Upper lobe of left lung (tissue), 6 donors: ENCODE data around the gene FNDC5. TPM values are rescaled to one million over a fixed set of nuclear protein-coding genes. Genes with fewer than 3 reads are reported as not detected.
A peak's percentile ranks its signal among the peaks of the same experiment; 100 is the strongest.

Experiments
- ATAC-seq, 2 donors: fragments of 200-7000 bp; cut with Tn5 transposase; one replicate each; pipeline ENCODE4 v1.9.1; 2022; ENCODE audit warnings: mild to moderate bottlenecking in 2 of 2, moderate library complexity in 2 of 2; ENCODE audit not compliant: low FRiP score in 2 of 2
- DNase-seq, 2 donors: peaks; one replicate each; pipeline ENCODE4 v3.0.0-alpha.2; 2019 to 2020
- H3K27ac ChIP-seq, 4 donors: fragments of 200-600 bp; sonication (generic); one replicate each; pipeline ENCODE4 v1.5.1; 2016 to 2019
- H3K27me3 ChIP-seq, 4 donors: fragments of 200-600 bp; sonication (generic); one replicate each; pipeline ENCODE4 v1.5.1; 2017 to 2019
- H3K36me3 ChIP-seq, 4 donors: fragments of 200-600 bp; sonication (generic); one replicate each; pipeline ENCODE4 v1.5.1; 2016 to 2019
- H3K4me1 ChIP-seq, 4 donors: fragments of 200-600 bp; sonication (generic); one replicate each; pipeline ENCODE4 v1.5.1; 2018 to 2019
- H3K4me3 ChIP-seq, 4 donors: fragments of 200-600 bp; sonication (generic); one replicate each; pipeline ENCODE4 v1.5.1; 2017 to 2019; ENCODE audit warnings: mild to moderate bottlenecking in 2 of 4, moderate library complexity in 1 of 4
- H3K9me3 ChIP-seq, 4 donors: fragments of 200-600 bp; sonication (generic); one replicate each; pipeline ENCODE4 v1.5.1; 2018 to 2019
- EP300 ChIP-seq, 4 donors: sonication (generic); formaldehyde crosslinking; IDR thresholded peaks; one replicate each; pipeline ENCODE4 v1.5.1; 2017; ENCODE audit warnings: antibody characterized with exemption in 4 of 4, control low read depth in 2 of 4
- POLR2A ChIP-seq, 4 donors: fragments of 450-650 bp; IDR thresholded peaks; one replicate each; pipeline ENCODE4 v1.5.1; 2016 to 2017; ENCODE audit warnings: antibody characterized with exemption in 4 of 4, mild to moderate bottlenecking in 2 of 4
- POLR2AphosphoS5 ChIP-seq, 2 donors: sonication (generic); formaldehyde crosslinking; IDR thresholded peaks; one replicate each; pipeline ENCODE4 v1.5.1; 2017; ENCODE audit warnings: antibody characterized with exemption in 2 of 2
- WGBS, 2 donors: methylation state at CpG; one replicate each; pipeline ENCODE4 v1.1.5; 2017 to 2018; 5-methylcytosine and 5-hydroxymethylcytosine counted together
- total RNA-seq, 6 donors: library from RNA; depleted of rRNA in 4 of 6; stranded (reverse); fragments of >200 nt in 4 of 6; gene quantifications; one replicate each; pipeline versions ENCODE4 v1.1.0 to v1.2.1, GENCODE V29; 2016 to 2021
- TF ChIP-seq, protein P1 (sequence below), 6 experiments: fragments of 450-650 bp in 4 of 6; fragments of 200-600 bp in 2 of 6; sonication (generic) in 2 of 6; IDR thresholded peaks; one replicate each; pipeline ENCODE4 v1.5.1; 2016 to 2019; ENCODE audit warnings: antibody characterized with exemption in 6 of 6
- donor health status: DM: no; HTN: no; CAD: no; lungs with moderate emphysema.
- donor health status: DM: no; HTN: yes; CAD: no; lungs with severe emphysema.

FNDC5 gene
- total RNA-seq, 6 donors from 2014 or later, result 0.30 to 10.3 (median 2.2) TPM; not detected in 2

DNA sequence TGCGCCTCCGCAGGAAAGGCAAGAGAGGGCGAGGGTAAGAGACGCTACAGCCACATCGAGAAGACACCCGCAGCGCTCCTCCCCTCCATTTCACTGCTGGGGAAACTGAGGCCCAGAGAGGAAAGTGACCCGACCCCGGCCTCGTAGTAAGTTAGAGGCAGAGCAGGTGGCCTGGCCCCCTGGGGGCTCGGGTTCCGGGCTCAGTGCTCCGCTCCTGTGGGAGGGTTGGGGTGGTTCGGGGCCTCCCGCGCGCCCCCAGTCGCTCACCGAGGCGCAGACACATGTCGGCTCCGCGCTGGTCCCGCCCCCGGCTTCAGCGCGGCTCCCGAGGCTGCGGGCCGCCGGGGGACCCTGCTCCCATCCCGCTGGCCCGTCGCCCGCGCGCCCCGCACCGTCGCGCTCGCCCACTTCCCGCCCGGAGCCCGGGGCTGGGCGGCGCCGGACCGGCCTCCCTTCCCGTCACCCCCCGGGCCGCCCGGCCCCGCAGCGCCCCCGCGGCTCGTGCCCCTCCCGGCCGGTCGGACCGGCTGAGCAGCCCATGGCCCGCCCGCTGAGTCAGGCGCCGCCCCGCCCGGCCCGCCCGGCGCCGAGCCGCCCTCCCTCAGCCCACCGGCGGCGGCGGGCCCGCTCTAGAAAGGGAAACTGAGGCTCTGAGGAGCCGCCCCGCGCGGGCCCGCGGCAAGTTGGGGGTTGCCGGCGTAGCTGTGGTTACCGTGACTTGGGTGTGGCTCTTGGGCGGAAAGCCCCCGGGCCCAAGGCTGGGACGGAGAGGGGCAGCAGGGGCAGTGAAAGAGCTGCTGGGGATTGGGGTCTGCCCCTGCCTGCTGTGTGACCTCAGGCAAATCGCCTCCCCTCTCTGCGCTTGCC lies 30.5 kb upstream of the FNDC5 start, which contains the start of gene TMEM54:
Gene TMEM54 (minus strand): TSS at position 434 of the 867 bp plus-strand sequence. CDS start 151 bp downstream, at position 283.
- peak within 1 kb of the TSS in 1 of 4 donors; percentile 63 for H3K27ac ChIP-seq
- peak in 1 of 2 donors; percentile 91 for ATAC-seq
- 5% methylated on average over 28 of the region's 92 CpGs; no CpG with 5 or more reads in 1 of the 2 donors for WGBS, 2 donors
- H3K27me3 ChIP-seq, result peaks cover 0 to 8% (median 3%) of the 10 kb centered on the region in 4 donors
- H3K4me1 ChIP-seq, result peaks cover 8 to 16% (median 13%) of the 10 kb centered on the region in 4 donors
- no peaks in the 10 kb centered on the region for H3K36me3 ChIP-seq
- no peak for TF ChIP-seq EP300 (IDR thresholded peaks at IDR 0.05)
- TF ChIP-seq, protein P1, sequence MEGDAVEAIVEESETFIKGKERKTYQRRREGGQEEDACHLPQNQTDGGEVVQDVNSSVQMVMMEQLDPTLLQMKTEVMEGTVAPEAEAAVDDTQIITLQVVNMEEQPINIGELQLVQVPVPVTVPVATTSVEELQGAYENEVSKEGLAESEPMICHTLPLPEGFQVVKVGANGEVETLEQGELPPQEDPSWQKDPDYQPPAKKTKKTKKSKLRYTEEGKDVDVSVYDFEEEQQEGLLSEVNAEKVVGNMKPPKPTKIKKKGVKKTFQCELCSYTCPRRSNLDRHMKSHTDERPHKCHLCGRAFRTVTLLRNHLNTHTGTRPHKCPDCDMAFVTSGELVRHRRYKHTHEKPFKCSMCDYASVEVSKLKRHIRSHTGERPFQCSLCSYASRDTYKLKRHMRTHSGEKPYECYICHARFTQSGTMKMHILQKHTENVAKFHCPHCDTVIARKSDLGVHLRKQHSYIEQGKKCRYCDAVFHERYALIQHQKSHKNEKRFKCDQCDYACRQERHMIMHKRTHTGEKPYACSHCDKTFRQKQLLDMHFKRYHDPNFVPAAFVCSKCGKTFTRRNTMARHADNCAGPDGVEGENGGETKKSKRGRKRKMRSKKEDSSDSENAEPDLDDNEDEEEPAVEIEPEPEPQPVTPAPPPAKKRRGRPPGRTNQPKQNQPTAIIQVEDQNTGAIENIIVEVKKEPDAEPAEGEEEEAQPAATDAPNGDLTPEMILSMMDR (IDR thresholded peaks at IDR 0.05), result peak in 1 of 6 experiments; percentile 3
- H3K4me3 ChIP-seq, result peak within 1 kb of the TSS; percentile 40 to 71 (median 68)
- H3K9me3 ChIP-seq, result no peaks in the 10 kb centered on the region
- peak; percentile 67 to 94 for DNase-seq

DNA sequence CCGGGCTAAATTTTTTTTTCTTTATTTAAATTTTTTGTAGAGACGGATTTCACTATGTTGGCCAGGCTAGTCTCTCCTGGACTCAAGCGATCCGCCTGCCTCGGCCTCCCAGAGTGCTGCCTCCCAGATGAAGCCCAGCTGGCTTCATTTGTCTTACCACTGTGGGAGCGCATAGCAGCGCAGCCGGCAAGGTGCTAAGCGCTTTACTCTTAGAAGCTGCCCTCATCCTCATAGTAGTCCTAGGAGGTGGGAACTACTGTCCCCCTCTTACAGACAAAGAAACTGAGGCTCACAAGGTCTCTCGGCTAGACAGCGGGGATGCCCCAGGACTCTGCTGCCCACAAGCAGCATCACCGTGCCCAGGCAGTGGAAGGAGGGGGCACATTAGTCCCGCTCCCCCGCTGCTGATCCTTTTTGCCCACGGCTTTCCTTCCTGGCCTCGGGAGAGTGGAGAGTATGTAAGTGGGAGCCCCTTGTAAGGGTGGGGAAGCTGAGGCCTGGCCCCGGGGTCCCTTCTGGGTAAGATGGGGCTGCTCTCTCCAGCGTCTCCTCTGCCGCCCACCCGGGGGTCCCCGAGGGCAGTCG lies 29.8 kb upstream of the FNDC5 start:
- Histone ChIP-seq H3K4me3 (peak overlapping the region; percentile 20 to 71 (median 68)), H3K4me1 (peaks cover 8 to 16% (median 13%) of the 10 kb centered on the region in 4 donors), H3K36me3 (no peaks in the 10 kb centered on the region), H3K9me3 (no peaks in the 10 kb centered on the region), H3K27me3 (peaks cover 0 to 8% (median 3%) of the 10 kb centered on the region in 4 donors), H3K27ac (peak overlapping the region in 1 of 4 donors; percentile 63)
- 26 to 34% methylated on average over 14 to 22 of the region's 22 CpGs for WGBS, 2 donors
- ATAC-seq (peak in 1 of 2 donors; percentile 6), DNase-seq (no peak)
- TF ChIP-seq, protein P1 (IDR thresholded peaks at IDR 0.05), result no peak
- no peak for TF ChIP-seq POLR2AphosphoS5 (IDR thresholded peaks at IDR 0.05)
- TF ChIP-seq POLR2A (IDR thresholded peaks at IDR 0.05), result no peak
- TF ChIP-seq EP300 (IDR thresholded peaks at IDR 0.05), result no peak

DNA sequence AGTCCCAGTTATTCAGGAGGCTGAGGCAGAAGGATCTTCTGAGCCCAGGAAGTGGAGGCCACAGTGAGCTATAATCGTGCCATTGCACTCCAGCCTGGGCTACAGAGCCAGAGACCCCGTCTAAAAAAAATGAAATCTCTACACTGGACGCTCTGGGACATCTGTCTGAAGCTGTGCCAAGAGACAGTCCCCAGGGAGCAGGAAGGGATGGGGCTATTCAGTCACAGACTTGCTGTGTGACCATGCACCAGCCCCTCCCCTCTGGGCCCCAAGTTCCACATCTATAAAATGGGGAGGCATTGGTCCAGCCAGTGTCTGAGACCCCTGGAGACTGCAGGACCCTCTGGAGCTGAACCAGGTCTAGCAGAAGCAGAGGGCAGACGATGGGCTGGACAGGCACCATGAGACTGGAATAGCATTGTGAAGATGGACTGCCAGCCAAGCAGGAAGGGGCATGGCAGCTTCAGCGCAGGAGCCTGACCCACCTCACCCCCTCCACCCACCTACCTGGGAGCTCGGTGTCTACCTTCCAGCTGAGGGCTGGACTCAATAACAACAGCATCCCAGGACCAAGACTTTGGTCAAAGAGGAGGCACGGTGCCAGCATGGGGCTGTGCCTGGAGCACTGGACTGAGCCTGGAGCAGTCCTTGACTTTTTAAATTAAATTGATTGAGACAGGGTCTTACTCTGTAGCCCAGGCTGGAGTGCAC lies 29.0 kb upstream of the FNDC5 start:
- DNase-seq, result no peak
- Histone ChIP-seq H3K27me3 (peaks cover 0 to 8% (median 3%) of the 10 kb centered on the region in 4 donors), H3K4me1 (peaks cover 8 to 16% (median 13%) of the 10 kb centered on the region in 4 donors), H3K9me3 (no peaks in the 10 kb centered on the region), H3K36me3 (no peaks in the 10 kb centered on the region), H3K27ac (no peak overlapping the region), H3K4me3 (peak overlapping the region in 1 of 4 donors; percentile 71)
- 76 to 78% methylated on average over 5 to 7 of the region's 7 CpGs for WGBS, 2 donors
- no peak for ATAC-seq
- TF ChIP-seq, protein P1 (IDR thresholded peaks at IDR 0.05), result no peak
- TF ChIP-seq POLR2A (IDR thresholded peaks at IDR 0.05), result no peak
- TF ChIP-seq EP300 (IDR thresholded peaks at IDR 0.05), result no peak

DNA sequence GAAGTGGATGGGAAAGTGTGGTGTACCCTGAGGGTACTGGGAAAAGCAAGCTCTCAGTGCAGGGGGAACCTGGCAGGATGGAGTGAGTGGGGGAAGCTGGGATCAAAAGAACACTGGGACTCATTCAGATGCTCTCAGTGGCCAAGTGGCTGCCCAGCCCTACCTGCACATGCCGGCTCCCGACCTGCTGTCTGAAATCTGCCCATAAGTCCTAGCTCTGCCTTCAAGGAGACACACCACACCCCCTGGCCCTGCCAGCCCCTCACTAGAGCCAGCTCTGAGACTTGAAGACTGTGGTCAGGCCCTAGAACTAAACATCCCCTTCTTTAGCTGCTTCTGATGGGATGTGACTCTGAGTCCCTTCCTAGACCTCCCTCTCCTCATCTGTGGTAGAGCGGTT lies 28.2 kb upstream of the FNDC5 start:
- WGBS, 2 donors, result 94 to 98% methylated on average over 3 of the region's 3 CpGs
- Histone ChIP-seq H3K4me1 (peaks cover 8 to 17% (median 13%) of the 10 kb centered on the region in 4 donors), H3K9me3 (no peaks in the 10 kb centered on the region), H3K4me3 (no peak overlapping the region), H3K36me3 (no peaks in the 10 kb centered on the region), H3K27me3 (peaks cover 0 to 10% (median 3%) of the 10 kb centered on the region in 4 donors), H3K27ac (no peak overlapping the region)
- DNase-seq (no peak), ATAC-seq (no peak)
- no peak for TF ChIP-seq POLR2AphosphoS5 (IDR thresholded peaks at IDR 0.05)
- TF ChIP-seq EP300 (IDR thresholded peaks at IDR 0.05), result no peak
- TF ChIP-seq, protein P1 (IDR thresholded peaks at IDR 0.05), result no peak
- no peak for TF ChIP-seq POLR2A (IDR thresholded peaks at IDR 0.05)
